H4 (cell line): ENCODE results near the gene GCNA. TPM values are rescaled to one million over a fixed set of nuclear protein-coding genes. Genes with fewer than 3 reads are reported as not detected.

Source experiments
- DNase-seq: peaks from one replicate; pipeline ENCODE4 v3.0.0-alpha.2; 2015; ENCODE audit warnings: low spot score
- total RNA-seq: library from RNA; depleted of rRNA; stranded (reverse); fragments of >200 nt; shearing (Covaris generic); gene quantifications from 2 replicates; pipeline ENCODE4 v1.2.3, GENCODE V29; 2014

GCNA gene
- total RNA-seq, 1 experiment from 2014 or later: 1.0 TPM

- DNase-seq: no peak
Observed at GRCh38 chrX:71616672-71617529, 38.7 kb downstream of the GCNA start.

GRCh38 chrX:71617742-71618141, 39.5 kb downstream of the GCNA start:
- DNase-seq: no peak

GRCh38 chrX:71618303-71618721, 40.1 kb downstream of the GCNA start, which contains the start of gene CXCR3:
Gene CXCR3, minus strand, starts transcription at chrX:71618511. Its CDS starts 62 bp downstream, at chrX:71618449.
- no peak for DNase-seq

- no peak for DNase-seq
Observed at GRCh38 chrX:71618787-71619186, 40.5 kb downstream of the GCNA start.

- DNase-seq: no peak
Observed at GRCh38 chrX:71619193-71619592, 41.0 kb downstream of the GCNA start.

GRCh38 chrX:71619986-71620385, 41.7 kb downstream of the GCNA start:
- DNase-seq: no peak

- DNase-seq: no peak
Observed at GRCh38 chrX:71621603-71622002, 43.4 kb downstream of the GCNA start.

GRCh38 chrX:71622032-71622575, 43.9 kb downstream of the GCNA start:
- no peak for DNase-seq

GRCh38 chrX:71622576-71623450, 44.6 kb downstream of the GCNA start:
- peak; percentile 10 for DNase-seq

GRCh38 chrX:71623714-71624113, 45.5 kb downstream of the GCNA start:
- no peak for DNase-seq

GRCh38 chrX:71625471-71625870, 47.2 kb downstream of the GCNA start:
- DNase-seq: no peak

- DNase-seq: no peak
Observed at GRCh38 chrX:71626576-71626975, 48.3 kb downstream of the GCNA start.

- DNase-seq: no peak
Observed at GRCh38 chrX:71627588-71628404, 49.6 kb downstream of the GCNA start.

- no peak for DNase-seq
Observed at GRCh38 chrX:71629467-71629866, 51.2 kb downstream of the GCNA start.

- DNase-seq: no peak
Observed at GRCh38 chrX:71632923-71633657, 54.9 kb downstream of the GCNA start.

GRCh38 chrX:71634366-71634765, 56.1 kb downstream of the GCNA start:
- DNase-seq: no peak

GRCh38 chrX:71636438-71637252, 58.4 kb downstream of the GCNA start:
- no peak for DNase-seq

GRCh38 chrX:71637253-71637618, 59.0 kb downstream of the GCNA start:
- DNase-seq: no peak

GRCh38 chrX:71637848-71638247, 59.6 kb downstream of the GCNA start:
- DNase-seq: no peak

GRCh38 chrX:71638409-71638808, 60.2 kb downstream of the GCNA start:
- no peak for DNase-seq
